Measurements from ENCODE around the gene PRR23C. TPM values are rescaled to one million over a fixed set of nuclear protein-coding genes. Genes with fewer than 3 reads are reported as not detected.

Gene PRR23C
- total RNA-seq, 2 experiments from 2014 or later, result not detected

GRCh38 chr3:139074565-139075115, 29.9 kb upstream of the PRR23C start:
- H3K79me2 ChIP-seq (ENCODE audit: insufficient read depth, low read depth, low read length), result no peaks in the 10 kb centered on the region
- H3K4me3 ChIP-seq (ENCODE audit: low read depth, low read length, poor library complexity, severe bottlenecking), result no peak overlapping the region
- ChIA-PET POLR2A (no interaction called here), CTCF (ENCODE audit: unreplicated experiment) (no interaction called here)
- intact Hi-C loops (cut with micrococcal nuclease; ENCODE audit: unreplicated experiment), result no loop called here
- no peaks in the 10 kb centered on the region for H3K4me1 ChIP-seq (ENCODE audit: insufficient read depth, low read length, poor library complexity, severe bottlenecking)
- no peaks in the 10 kb centered on the region for H4K20me1 ChIP-seq (ENCODE audit: insufficient read depth, low read length)
- H3K27ac ChIP-seq (ENCODE audit: low read depth, low read length, poor library complexity, severe bottlenecking), result no peak overlapping the region
- DNase-seq (ENCODE audit: low spot score), result no peak
- H3K9me3 ChIP-seq (ENCODE audit: low read length), result no peaks in the 10 kb centered on the region
- H3K4me2 ChIP-seq (ENCODE audit: low read length), result no peak overlapping the region
- no peaks in the 10 kb centered on the region for H3K36me3 ChIP-seq (ENCODE audit: insufficient read depth, low read length)
- TF ChIP-seq EZH2phosphoT487 (IDR thresholded peaks at IDR 0.05; ENCODE audit: borderline replicate concordance, low read depth, low read length), result no peak
- no peak for TF ChIP-seq CTCF (conservative IDR thresholded peaks at IDR 0.05; ENCODE audit: low read length)
- H2AFZ ChIP-seq (ENCODE audit: low read length), result no peak overlapping the region
- no TSS peak for BruUV-seq (replicated peaks)
- H3K9me2 ChIP-seq (ENCODE audit: insufficient read depth, low read length), result no peaks in the 10 kb centered on the region

- Histone ChIP-seq H3K4me1 (ENCODE audit: insufficient read depth, low read length, poor library complexity, severe bottlenecking) (no peaks in the 10 kb centered on the region), H3K4me3 (ENCODE audit: low read depth, low read length, poor library complexity, severe bottlenecking) (no peak overlapping the region), H3K9me2 (ENCODE audit: insufficient read depth, low read length) (no peaks in the 10 kb centered on the region), H4K20me1 (ENCODE audit: insufficient read depth, low read length) (no peaks in the 10 kb centered on the region), H3K79me2 (ENCODE audit: insufficient read depth, low read depth, low read length) (no peaks in the 10 kb centered on the region), H3K27ac (ENCODE audit: low read depth, low read length, poor library complexity, severe bottlenecking) (no peak overlapping the region), H2AFZ (ENCODE audit: low read length) (no peak overlapping the region), H3K36me3 (ENCODE audit: insufficient read depth, low read length) (no peaks in the 10 kb centered on the region), H3K4me2 (ENCODE audit: low read length) (no peak overlapping the region), H3K9me3 (ENCODE audit: low read length) (no peaks in the 10 kb centered on the region)
- CTCF ChIA-PET (ENCODE audit: unreplicated experiment), result no interaction called here
- no peak for DNase-seq (ENCODE audit: low spot score)
- TF ChIP-seq CTCF (conservative IDR thresholded peaks at IDR 0.05; ENCODE audit: low read length) (no peak), EZH2phosphoT487 (IDR thresholded peaks at IDR 0.05; ENCODE audit: borderline replicate concordance, low read depth, low read length) (no peak)
- intact Hi-C loops (cut with micrococcal nuclease; ENCODE audit: unreplicated experiment), result no loop called here
- POLR2A ChIA-PET, result interaction anchor here (0.7 kb wide), 1 partner anchor 64 kb away, joined by 5 read pairs; no protein-coding TSS in a partner anchor
- no TSS peak for BruUV-seq (replicated peaks)
These were observed 18.2 kb upstream of the PRR23C start for GRCh38 chr3:139062918-139063317.

- H3K4me2 ChIP-seq (ENCODE audit: low read length), result no peak overlapping the region
- H2AFZ ChIP-seq (ENCODE audit: low read length), result no peak overlapping the region
- H3K4me3 ChIP-seq (ENCODE audit: low read depth, low read length, poor library complexity, severe bottlenecking), result no peak overlapping the region
- no peaks in the 10 kb centered on the region for H4K20me1 ChIP-seq (ENCODE audit: insufficient read depth, low read length)
- CTCF ChIA-PET (ENCODE audit: unreplicated experiment), result no interaction called here
- intact Hi-C loops (cut with micrococcal nuclease; ENCODE audit: unreplicated experiment), result no loop called here
- DNase-seq (ENCODE audit: low spot score), result no peak
- no peak for TF ChIP-seq CTCF (conservative IDR thresholded peaks at IDR 0.05; ENCODE audit: low read length)
- TF ChIP-seq EZH2phosphoT487 (IDR thresholded peaks at IDR 0.05; ENCODE audit: borderline replicate concordance, low read depth, low read length), result no peak
- no peaks in the 10 kb centered on the region for H3K36me3 ChIP-seq (ENCODE audit: insufficient read depth, low read length)
- H3K79me2 ChIP-seq (ENCODE audit: insufficient read depth, low read depth, low read length), result no peaks in the 10 kb centered on the region
- BruUV-seq (replicated peaks), result no TSS peak
- no peaks in the 10 kb centered on the region for H3K9me3 ChIP-seq (ENCODE audit: low read length)
- POLR2A ChIA-PET, result no interaction called here
- H3K27ac ChIP-seq (ENCODE audit: low read depth, low read length, poor library complexity, severe bottlenecking), result no peak overlapping the region
- H3K4me1 ChIP-seq (ENCODE audit: insufficient read depth, low read length, poor library complexity, severe bottlenecking), result no peaks in the 10 kb centered on the region
- H3K9me2 ChIP-seq (ENCODE audit: insufficient read depth, low read length), result 0 out of 2 replicates have a peak, but pooled peaks cover 5% of the 10 kb centered on the region
These were observed 8.3 kb upstream of the PRR23C start for GRCh38 chr3:139052802-139053600.
